Measurements from ENCODE around the gene EFEMP1. TPM values are rescaled to one million over a fixed set of nuclear protein-coding genes. Genes with fewer than 3 reads are reported as not detected.

EFEMP1 gene
- total RNA-seq, 1 experiment from 2014 or later, result 24.0 TPM

DNA sequence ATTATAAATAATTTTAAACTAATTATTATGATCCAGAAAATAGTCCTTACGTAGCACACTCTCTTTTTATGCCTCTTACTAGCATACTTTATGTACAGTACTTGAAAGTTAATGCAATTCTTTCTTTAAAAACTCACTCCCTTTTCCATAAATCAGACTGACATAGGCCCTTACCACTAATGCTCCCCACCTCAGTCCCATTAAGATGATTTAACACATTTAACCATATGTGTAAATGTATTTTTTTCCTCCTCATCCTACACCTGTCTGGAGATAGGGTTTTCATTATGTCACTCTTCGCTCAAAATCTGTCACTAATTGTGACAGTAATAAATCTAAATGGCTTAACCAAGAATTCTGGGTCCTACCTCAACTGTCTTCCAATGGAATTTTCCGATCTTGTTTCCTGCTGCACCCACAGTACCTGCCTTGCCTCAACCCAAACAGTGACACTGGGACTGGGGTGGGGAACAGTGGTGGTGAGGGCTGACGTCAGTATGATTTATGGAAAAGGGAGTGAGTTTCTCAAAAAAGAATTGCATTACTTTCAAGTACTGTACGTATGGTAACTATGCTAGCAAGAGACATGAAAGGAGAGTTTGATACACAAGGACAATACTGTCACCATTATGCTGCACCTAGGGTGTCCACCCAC is 25.1 kb downstream of the EFEMP1 start:
- H3K27me3 Mint-ChIP-seq (ENCODE audit: low read depth), result no peaks in the 10 kb centered on the region
- DNase-seq (ENCODE audit: low spot score) (no peak), ATAC-seq (no peak)
- POLR2A ChIA-PET, result no interaction called here
- H3K27ac Mint-ChIP-seq, result no peak overlapping the region
- H3K9me3 Mint-ChIP-seq, result peaks cover 7% of the 10 kb centered on the region; the same call in 1 of the 2 replicates
- no peaks in the 10 kb centered on the region for H3K36me3 Mint-ChIP-seq
- H3K4me1 Mint-ChIP-seq, result 0 out of 2 replicates have a peak, but pooled peaks cover 2% of the 10 kb centered on the region
- CTCF ChIA-PET, result no interaction called here
- no peak overlapping the region for H3K4me3 Mint-ChIP-seq
- TF ChIP-seq FOXK1 (CRISPR knock-in tag; IDR thresholded peaks at IDR 0.05) (no peak), HMGA2 (CRISPR knock-in tag; IDR thresholded peaks at IDR 0.05) (no peak), ATF1 (CRISPR knock-in tag; IDR thresholded peaks at IDR 0.05) (no peak), E2F1 (CRISPR knock-in tag; IDR thresholded peaks at IDR 0.05) (no peak), FOXP4 (CRISPR knock-in tag; IDR thresholded peaks at IDR 0.05) (no peak), TEAD1 (CRISPR knock-in tag; IDR thresholded peaks at IDR 0.05) (no peak), NFE2L1 (CRISPR knock-in tag; IDR thresholded peaks at IDR 0.05) (no peak), MXD4 (CRISPR knock-in tag; IDR thresholded peaks at IDR 0.05; ENCODE audit: borderline replicate concordance) (no peak), GABPB1 (CRISPR knock-in tag; IDR thresholded peaks at IDR 0.05) (no peak)
- TF ChIP-seq, protein P1, sequence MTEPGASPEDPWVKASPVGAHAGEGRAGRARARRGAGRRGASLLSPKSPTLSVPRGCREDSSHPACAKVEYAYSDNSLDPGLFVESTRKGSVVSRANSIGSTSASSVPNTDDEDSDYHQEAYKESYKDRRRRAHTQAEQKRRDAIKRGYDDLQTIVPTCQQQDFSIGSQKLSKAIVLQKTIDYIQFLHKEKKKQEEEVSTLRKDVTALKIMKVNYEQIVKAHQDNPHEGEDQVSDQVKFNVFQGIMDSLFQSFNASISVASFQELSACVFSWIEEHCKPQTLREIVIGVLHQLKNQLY (CRISPR knock-in tag; IDR thresholded peaks at IDR 0.05), result no peak
- TF ChIP-seq, protein P2, sequence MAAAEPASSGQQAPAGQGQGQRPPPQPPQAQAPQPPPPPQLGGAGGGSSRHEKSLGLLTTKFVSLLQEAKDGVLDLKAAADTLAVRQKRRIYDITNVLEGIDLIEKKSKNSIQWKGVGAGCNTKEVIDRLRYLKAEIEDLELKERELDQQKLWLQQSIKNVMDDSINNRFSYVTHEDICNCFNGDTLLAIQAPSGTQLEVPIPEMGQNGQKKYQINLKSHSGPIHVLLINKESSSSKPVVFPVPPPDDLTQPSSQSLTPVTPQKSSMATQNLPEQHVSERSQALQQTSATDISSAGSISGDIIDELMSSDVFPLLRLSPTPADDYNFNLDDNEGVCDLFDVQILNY (CRISPR knock-in tag; IDR thresholded peaks at IDR 0.05), result no peak
- TF ChIP-seq, protein P3, sequence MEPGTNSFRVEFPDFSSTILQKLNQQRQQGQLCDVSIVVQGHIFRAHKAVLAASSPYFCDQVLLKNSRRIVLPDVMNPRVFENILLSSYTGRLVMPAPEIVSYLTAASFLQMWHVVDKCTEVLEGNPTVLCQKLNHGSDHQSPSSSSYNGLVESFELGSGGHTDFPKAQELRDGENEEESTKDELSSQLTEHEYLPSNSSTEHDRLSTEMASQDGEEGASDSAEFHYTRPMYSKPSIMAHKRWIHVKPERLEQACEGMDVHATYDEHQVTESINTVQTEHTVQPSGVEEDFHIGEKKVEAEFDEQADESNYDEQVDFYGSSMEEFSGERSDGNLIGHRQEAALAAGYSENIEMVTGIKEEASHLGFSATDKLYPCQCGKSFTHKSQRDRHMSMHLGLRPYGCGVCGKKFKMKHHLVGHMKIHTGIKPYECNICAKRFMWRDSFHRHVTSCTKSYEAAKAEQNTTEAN (CRISPR knock-in tag; IDR thresholded peaks at IDR 0.05), result no peak
- TF ChIP-seq, protein P4, sequence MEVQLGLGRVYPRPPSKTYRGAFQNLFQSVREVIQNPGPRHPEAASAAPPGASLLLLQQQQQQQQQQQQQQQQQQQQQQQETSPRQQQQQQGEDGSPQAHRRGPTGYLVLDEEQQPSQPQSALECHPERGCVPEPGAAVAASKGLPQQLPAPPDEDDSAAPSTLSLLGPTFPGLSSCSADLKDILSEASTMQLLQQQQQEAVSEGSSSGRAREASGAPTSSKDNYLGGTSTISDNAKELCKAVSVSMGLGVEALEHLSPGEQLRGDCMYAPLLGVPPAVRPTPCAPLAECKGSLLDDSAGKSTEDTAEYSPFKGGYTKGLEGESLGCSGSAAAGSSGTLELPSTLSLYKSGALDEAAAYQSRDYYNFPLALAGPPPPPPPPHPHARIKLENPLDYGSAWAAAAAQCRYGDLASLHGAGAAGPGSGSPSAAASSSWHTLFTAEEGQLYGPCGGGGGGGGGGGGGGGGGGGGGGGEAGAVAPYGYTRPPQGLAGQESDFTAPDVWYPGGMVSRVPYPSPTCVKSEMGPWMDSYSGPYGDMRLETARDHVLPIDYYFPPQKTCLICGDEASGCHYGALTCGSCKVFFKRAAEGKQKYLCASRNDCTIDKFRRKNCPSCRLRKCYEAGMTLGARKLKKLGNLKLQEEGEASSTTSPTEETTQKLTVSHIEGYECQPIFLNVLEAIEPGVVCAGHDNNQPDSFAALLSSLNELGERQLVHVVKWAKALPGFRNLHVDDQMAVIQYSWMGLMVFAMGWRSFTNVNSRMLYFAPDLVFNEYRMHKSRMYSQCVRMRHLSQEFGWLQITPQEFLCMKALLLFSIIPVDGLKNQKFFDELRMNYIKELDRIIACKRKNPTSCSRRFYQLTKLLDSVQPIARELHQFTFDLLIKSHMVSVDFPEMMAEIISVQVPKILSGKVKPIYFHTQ (CRISPR knock-in tag; IDR thresholded peaks at IDR 0.05), result no peak

DNA sequence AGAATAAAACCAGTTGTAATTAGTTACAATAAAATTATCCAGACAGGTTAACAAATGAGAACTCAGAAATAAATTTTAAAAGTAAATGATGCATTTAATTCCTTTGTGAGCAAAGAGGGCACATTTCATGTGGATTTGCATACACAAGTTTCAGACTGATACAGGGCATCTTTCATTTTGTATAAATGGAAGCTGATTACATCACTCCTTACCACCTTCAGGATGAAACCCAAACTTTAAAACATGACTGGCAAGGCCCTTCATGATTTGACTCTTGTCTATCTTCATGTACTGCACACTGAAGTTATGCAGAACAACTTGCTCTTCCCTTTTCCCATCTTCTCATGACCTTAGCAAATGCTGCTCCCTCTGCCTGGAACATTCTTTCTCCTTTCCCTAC is 26.9 kb downstream of the EFEMP1 start:
- DNase-seq (ENCODE audit: low spot score), result no peak
- H3K27me3 Mint-ChIP-seq (ENCODE audit: low read depth), result no peaks in the 10 kb centered on the region
- ATAC-seq, result no peak
- H3K9me3 Mint-ChIP-seq, result no peaks in the 10 kb centered on the region
- H3K36me3 Mint-ChIP-seq, result no peaks in the 10 kb centered on the region
- H3K27ac Mint-ChIP-seq, result no peak overlapping the region; the same call in 1 of the 2 replicates
- H3K4me3 Mint-ChIP-seq, result no peak overlapping the region
- H3K4me1 Mint-ChIP-seq, result peaks cover 2% of the 10 kb centered on the region; the same call in 1 of the 2 replicates
- ChIA-PET CTCF (no interaction called here), POLR2A (no interaction called here)
- no peak for TF ChIP-seq ZBTB21 (CRISPR knock-in tag; IDR thresholded peaks at IDR 0.05; ENCODE audit: borderline replicate concordance)
- no peak for TF ChIP-seq ESRRA (CRISPR knock-in tag; IDR thresholded peaks at IDR 0.05; ENCODE audit: borderline replicate concordance)
- TF ChIP-seq E2F1 (CRISPR knock-in tag; IDR thresholded peaks at IDR 0.05), result no peak
- no peak for TF ChIP-seq FOXP1 (CRISPR knock-in tag; IDR thresholded peaks at IDR 0.05; ENCODE audit: borderline replicate concordance)
- no peak for TF ChIP-seq ZNF281 (CRISPR knock-in tag; IDR thresholded peaks at IDR 0.05)
- TF ChIP-seq, protein P4 (CRISPR knock-in tag; IDR thresholded peaks at IDR 0.05), result no peak
- TF ChIP-seq NFATC4 (CRISPR knock-in tag; IDR thresholded peaks at IDR 0.05), result no peak

Data from WTC11 (cell line).